ENCODE data around the gene PRRG1. TPM values are rescaled to one million over a fixed set of nuclear protein-coding genes. Genes with fewer than 3 reads are reported as not detected.
A peak's percentile ranks its signal among the peaks of the same experiment; 100 is the strongest.
"Not testable (repeated sequence)": the region's sequence is repeated elsewhere in the genome, so short reads cannot be mapped to it uniquely, and the experiment has no call there.

Gene PRRG1
- total RNA-seq, 1 experiment from 2014 or later = 8.6 TPM

DNA sequence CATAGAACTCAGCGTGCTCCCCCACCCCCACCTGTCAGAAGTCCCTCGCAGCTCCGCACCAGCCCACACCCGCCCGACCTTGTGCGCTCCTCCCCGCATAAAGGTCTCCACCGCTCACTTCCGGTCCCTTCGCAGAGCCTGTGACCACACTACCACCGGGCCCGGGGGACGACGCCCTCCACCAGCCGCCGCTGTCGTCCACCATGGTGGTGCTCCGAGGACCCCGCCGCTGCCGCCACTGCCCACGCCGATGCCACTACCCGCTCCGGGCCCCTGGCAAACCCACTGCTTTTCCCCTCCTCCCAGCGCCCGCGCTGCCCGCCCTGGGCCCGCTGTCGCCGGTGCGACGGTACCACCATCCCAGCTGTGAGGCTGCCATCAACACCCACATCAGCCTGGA, 142.5 kb downstream of the PRRG1 start:
- intact Hi-C loops (cut with micrococcal nuclease; ENCODE audit: unreplicated experiment) = no loop called here
- ATAC-seq (no peak), DNase-seq (ENCODE audit: low read depth, low spot score) (no peak)
- no peaks in the 10 kb centered on the region for H3K36me3 ChIP-seq (ENCODE audit: control insufficient read depth, insufficient read depth, low read length)
- POLR2A ChIA-PET = no interaction called here
- H3K27me3 ChIP-seq (ENCODE audit: control insufficient read depth, insufficient read depth, low read length) = no peaks in the 10 kb centered on the region
- CTCF ChIA-PET = no interaction called here
- no peak overlapping the region for H3K4me3 ChIP-seq (ENCODE audit: low read depth in 2 of 2, low read length in 2 of 2)
- in situ Hi-C loops (cut with HindIII; ENCODE audit: low pct_unique_long_range_greater_than_20kb, low sequenced_read_pairs) = no loop called here
- no TSS peak for BruUV-seq (replicated peaks)
- H3K4me1 ChIP-seq (ENCODE audit: control insufficient read depth, insufficient read depth, low read length) = no peaks in the 10 kb centered on the region
- H3K27ac ChIP-seq (ENCODE audit: low read length) = no peak overlapping the region
- TF ChIP-seq TCF7L2 (IDR thresholded peaks at IDR 0.05; ENCODE audit: low read depth, low read length) (no peak), SIN3A (IDR thresholded peaks at IDR 0.05; ENCODE audit: borderline replicate concordance, insufficient read depth, low read depth, low read length) (no peak), POLR2AphosphoS5 (IDR thresholded peaks at IDR 0.05; ENCODE audit: low read depth, low read length) (no peak)
- TF ChIP-seq, protein P1, sequence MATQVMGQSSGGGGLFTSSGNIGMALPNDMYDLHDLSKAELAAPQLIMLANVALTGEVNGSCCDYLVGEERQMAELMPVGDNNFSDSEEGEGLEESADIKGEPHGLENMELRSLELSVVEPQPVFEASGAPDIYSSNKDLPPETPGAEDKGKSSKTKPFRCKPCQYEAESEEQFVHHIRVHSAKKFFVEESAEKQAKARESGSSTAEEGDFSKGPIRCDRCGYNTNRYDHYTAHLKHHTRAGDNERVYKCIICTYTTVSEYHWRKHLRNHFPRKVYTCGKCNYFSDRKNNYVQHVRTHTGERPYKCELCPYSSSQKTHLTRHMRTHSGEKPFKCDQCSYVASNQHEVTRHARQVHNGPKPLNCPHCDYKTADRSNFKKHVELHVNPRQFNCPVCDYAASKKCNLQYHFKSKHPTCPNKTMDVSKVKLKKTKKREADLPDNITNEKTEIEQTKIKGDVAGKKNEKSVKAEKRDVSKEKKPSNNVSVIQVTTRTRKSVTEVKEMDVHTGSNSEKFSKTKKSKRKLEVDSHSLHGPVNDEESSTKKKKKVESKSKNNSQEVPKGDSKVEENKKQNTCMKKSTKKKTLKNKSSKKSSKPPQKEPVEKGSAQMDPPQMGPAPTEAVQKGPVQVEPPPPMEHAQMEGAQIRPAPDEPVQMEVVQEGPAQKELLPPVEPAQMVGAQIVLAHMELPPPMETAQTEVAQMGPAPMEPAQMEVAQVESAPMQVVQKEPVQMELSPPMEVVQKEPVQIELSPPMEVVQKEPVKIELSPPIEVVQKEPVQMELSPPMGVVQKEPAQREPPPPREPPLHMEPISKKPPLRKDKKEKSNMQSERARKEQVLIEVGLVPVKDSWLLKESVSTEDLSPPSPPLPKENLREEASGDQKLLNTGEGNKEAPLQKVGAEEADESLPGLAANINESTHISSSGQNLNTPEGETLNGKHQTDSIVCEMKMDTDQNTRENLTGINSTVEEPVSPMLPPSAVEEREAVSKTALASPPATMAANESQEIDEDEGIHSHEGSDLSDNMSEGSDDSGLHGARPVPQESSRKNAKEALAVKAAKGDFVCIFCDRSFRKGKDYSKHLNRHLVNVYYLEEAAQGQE (IDR thresholded peaks at IDR 0.05; ENCODE audit: insufficient read depth in 1 of 2, low read depth in 2 of 2, low read length in 1 of 2) = no peak
- TF ChIP-seq, protein P2, sequence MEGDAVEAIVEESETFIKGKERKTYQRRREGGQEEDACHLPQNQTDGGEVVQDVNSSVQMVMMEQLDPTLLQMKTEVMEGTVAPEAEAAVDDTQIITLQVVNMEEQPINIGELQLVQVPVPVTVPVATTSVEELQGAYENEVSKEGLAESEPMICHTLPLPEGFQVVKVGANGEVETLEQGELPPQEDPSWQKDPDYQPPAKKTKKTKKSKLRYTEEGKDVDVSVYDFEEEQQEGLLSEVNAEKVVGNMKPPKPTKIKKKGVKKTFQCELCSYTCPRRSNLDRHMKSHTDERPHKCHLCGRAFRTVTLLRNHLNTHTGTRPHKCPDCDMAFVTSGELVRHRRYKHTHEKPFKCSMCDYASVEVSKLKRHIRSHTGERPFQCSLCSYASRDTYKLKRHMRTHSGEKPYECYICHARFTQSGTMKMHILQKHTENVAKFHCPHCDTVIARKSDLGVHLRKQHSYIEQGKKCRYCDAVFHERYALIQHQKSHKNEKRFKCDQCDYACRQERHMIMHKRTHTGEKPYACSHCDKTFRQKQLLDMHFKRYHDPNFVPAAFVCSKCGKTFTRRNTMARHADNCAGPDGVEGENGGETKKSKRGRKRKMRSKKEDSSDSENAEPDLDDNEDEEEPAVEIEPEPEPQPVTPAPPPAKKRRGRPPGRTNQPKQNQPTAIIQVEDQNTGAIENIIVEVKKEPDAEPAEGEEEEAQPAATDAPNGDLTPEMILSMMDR (IDR thresholded peaks at IDR 0.05) = no peak
- H3K9me3 ChIP-seq (ENCODE audit: control insufficient read depth, insufficient read depth, low read depth, low read length) = no peaks in the 10 kb centered on the region

DNA sequence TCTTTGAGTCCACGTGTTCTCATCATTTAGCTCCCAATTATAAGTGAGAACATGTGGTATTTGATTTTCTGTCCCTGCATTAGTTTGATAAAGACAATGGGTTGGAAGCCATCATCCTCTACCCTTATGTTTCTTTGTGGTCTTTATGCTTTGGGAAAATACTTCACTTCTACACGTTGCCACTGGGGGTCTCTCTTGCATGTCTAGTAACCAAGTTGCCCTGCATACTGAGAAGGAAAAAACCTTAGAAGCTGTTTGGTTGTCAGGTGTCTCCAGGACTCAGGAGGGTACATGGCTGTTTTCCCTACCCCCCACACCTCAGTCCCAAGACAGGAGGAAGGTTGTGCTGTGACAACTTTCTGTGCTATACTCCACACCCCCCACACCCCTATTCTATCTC, 146.6 kb downstream of the PRRG1 start:
- ATAC-seq; H3K27me3 ChIP-seq (ENCODE audit: control insufficient read depth, insufficient read depth, low read length); H3K27ac ChIP-seq (ENCODE audit: low read length); intact Hi-C loops (cut with micrococcal nuclease; ENCODE audit: unreplicated experiment); H3K4me1 ChIP-seq (ENCODE audit: control insufficient read depth, insufficient read depth, low read length); BruUV-seq (replicated peaks); POLR2A ChIA-PET; DNase-seq (ENCODE audit: low read depth, low spot score); in situ Hi-C loops (cut with HindIII; ENCODE audit: low pct_unique_long_range_greater_than_20kb, low sequenced_read_pairs); CTCF ChIA-PET; H3K36me3 ChIP-seq (ENCODE audit: control insufficient read depth, insufficient read depth, low read length); H3K4me3 ChIP-seq (ENCODE audit: low read depth in 2 of 2, low read length in 2 of 2); H3K9me3 ChIP-seq (ENCODE audit: control insufficient read depth, insufficient read depth, low read depth, low read length): not testable (repeated sequence)
- TF ChIP-seq, protein P2 (IDR thresholded peaks at IDR 0.05) = peak; percentile 33

DNA sequence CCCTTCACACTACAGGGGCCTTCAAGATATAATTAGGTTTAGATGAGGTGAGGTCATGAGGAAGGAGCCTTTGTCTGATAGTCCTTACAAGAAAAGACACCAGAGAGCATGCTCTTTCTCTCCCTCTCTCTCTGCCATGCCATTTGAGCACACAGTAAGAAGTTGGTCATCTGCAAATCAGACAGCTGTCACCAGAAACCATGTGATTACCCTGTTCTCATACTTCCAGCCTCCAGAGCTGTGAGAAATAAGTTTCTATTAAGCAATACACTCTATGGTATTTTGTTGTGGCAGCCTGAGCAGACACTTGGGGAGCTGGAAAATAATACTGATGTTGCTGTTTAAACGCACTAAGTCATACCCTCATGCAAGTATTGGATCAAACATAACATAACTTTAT, 148.0 kb downstream of the PRRG1 start:
- in situ Hi-C loops (cut with HindIII; ENCODE audit: low pct_unique_long_range_greater_than_20kb, low sequenced_read_pairs); H3K27ac ChIP-seq (ENCODE audit: low read length); BruUV-seq (replicated peaks); ATAC-seq; DNase-seq (ENCODE audit: low read depth, low spot score); H3K4me1 ChIP-seq (ENCODE audit: control insufficient read depth, insufficient read depth, low read length); CTCF ChIA-PET; POLR2A ChIA-PET; H3K4me3 ChIP-seq (ENCODE audit: low read depth in 2 of 2, low read length in 2 of 2); H3K27me3 ChIP-seq (ENCODE audit: control insufficient read depth, insufficient read depth, low read length); H3K9me3 ChIP-seq (ENCODE audit: control insufficient read depth, insufficient read depth, low read depth, low read length); intact Hi-C loops (cut with micrococcal nuclease; ENCODE audit: unreplicated experiment); H3K36me3 ChIP-seq (ENCODE audit: control insufficient read depth, insufficient read depth, low read length): not testable (repeated sequence)

DNA sequence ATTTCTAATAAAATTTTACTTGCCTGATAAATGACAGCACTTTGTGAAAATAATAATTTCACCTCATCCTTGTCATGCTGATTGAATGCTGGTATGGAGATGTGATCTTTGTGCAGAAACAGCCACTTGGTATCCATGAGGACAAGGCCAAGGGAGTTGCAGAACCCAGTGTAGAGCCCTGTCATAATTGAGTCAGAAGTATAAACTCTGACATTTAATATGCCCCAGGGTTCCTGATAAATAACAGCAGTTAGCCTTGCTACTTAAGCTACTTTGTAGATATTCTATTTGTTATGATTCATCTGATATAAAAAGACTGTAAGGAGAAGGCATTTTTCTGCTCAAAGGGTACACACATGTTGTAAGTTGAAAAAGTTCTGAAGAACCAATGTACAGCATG, 149.2 kb downstream of the PRRG1 start:
- H3K9me3 ChIP-seq (ENCODE audit: control insufficient read depth, insufficient read depth, low read depth, low read length); BruUV-seq (replicated peaks); CTCF ChIA-PET; in situ Hi-C loops (cut with HindIII; ENCODE audit: low pct_unique_long_range_greater_than_20kb, low sequenced_read_pairs); ATAC-seq; intact Hi-C loops (cut with micrococcal nuclease; ENCODE audit: unreplicated experiment); H3K36me3 ChIP-seq (ENCODE audit: control insufficient read depth, insufficient read depth, low read length); H3K27ac ChIP-seq (ENCODE audit: low read length); DNase-seq (ENCODE audit: low read depth, low spot score); POLR2A ChIA-PET; H3K4me1 ChIP-seq (ENCODE audit: control insufficient read depth, insufficient read depth, low read length); H3K27me3 ChIP-seq (ENCODE audit: control insufficient read depth, insufficient read depth, low read length); H3K4me3 ChIP-seq (ENCODE audit: low read depth in 2 of 2, low read length in 2 of 2): not testable (repeated sequence)

DNA sequence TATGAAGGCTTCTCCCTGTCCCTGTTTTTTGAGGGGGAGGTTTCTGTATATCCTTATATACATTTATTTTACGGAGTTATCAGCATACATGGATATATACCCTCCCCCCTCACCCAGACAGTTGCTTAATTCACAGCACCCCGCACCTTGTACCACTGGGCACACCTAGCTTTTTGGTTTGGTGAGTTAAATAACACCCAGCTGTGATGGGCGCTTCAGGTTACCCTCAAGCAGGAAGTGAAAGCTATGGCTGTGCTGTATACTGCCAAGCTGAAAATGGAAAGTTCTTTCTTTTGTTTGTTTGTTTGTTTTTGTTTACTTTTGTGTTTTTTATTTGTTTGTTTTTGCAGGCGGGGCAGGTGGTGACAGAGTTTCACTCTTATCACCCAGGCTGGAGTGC, 150.5 kb downstream of the PRRG1 start:
- intact Hi-C loops (cut with micrococcal nuclease; ENCODE audit: unreplicated experiment); BruUV-seq (replicated peaks); POLR2A ChIA-PET; ATAC-seq; H3K36me3 ChIP-seq (ENCODE audit: control insufficient read depth, insufficient read depth, low read length); H3K27me3 ChIP-seq (ENCODE audit: control insufficient read depth, insufficient read depth, low read length); in situ Hi-C loops (cut with HindIII; ENCODE audit: low pct_unique_long_range_greater_than_20kb, low sequenced_read_pairs); DNase-seq (ENCODE audit: low read depth, low spot score); H3K4me3 ChIP-seq (ENCODE audit: low read depth in 2 of 2, low read length in 2 of 2); H3K4me1 ChIP-seq (ENCODE audit: control insufficient read depth, insufficient read depth, low read length); H3K9me3 ChIP-seq (ENCODE audit: control insufficient read depth, insufficient read depth, low read depth, low read length); CTCF ChIA-PET; H3K27ac ChIP-seq (ENCODE audit: low read length): not testable (repeated sequence)
